Small intestine (tissue), 7 donors: ENCODE results near the gene TRAPPC12. TPM values are rescaled to one million over a fixed set of nuclear protein-coding genes. Genes with fewer than 3 reads are reported as not detected.

Source experiments
- DNase-seq, 2 donors: peaks; one replicate each; pipeline versions ENCODE4 v3.0.0 to v3.0.0-alpha.2; 2013
- FAIRE-seq: peaks from 2 replicates; lab custom pipeline; 2012; peaks lifted over from hg19 to GRCh38; lab: Jason Lieb, UNC
- H3K27ac ChIP-seq, 3 donors: one replicate each; pipeline ENCODE4 v1.5.1; 2013; ENCODE audit warnings: low read length in 2 of 3, mild to moderate bottlenecking in 2 of 3, control low read depth in 1 of 3, inconsistent platforms in 1 of 3, low read depth in 1 of 3, moderate library complexity in 1 of 3
- H3K27me3 ChIP-seq, 3 donors: one replicate each; pipeline ENCODE4 v1.6.1; 2013; ENCODE audit warnings: low read length in 3 of 3, inconsistent platforms in 1 of 3; ENCODE audit not compliant: control insufficient read depth in 3 of 3, insufficient read depth in 3 of 3
- H3K36me3 ChIP-seq, 3 donors: one replicate each; pipeline ENCODE4 v1.6.1; 2013; ENCODE audit warnings: low read length in 3 of 3, inconsistent platforms in 1 of 3, low read depth in 1 of 3, mild to moderate bottlenecking in 1 of 3, moderate library complexity in 1 of 3; ENCODE audit not compliant: control insufficient read depth in 3 of 3, insufficient read depth in 2 of 3
- H3K4me1 ChIP-seq, 3 donors: one replicate each; pipeline ENCODE4 v1.6.1; 2013; ENCODE audit warnings: low read length in 2 of 3, inconsistent platforms in 1 of 3, low read depth in 1 of 3, mild to moderate bottlenecking in 1 of 3, moderate library complexity in 1 of 3; ENCODE audit not compliant: control insufficient read depth in 3 of 3, insufficient read depth in 2 of 3
- H3K4me3 ChIP-seq, 3 donors: one replicate each; pipeline ENCODE4 v1.5.1; 2013; ENCODE audit warnings: low read length in 3 of 3, control low read depth in 1 of 3, inconsistent platforms in 1 of 3, low read depth in 1 of 3, mild to moderate bottlenecking in 1 of 3, moderate library complexity in 1 of 3
- H3K9me3 ChIP-seq, 2 donors: one replicate each; pipeline ENCODE4 v1.6.1; 2013; ENCODE audit warnings: low read depth in 1 of 2, low read length in 1 of 2; ENCODE audit not compliant: control insufficient read depth in 2 of 2, insufficient read depth in 1 of 2
- WGBS, 3 donors: extraction: QIAGEN DNeasy Blood & Tissue Kit; methylation state at CpG; one replicate each; pipeline ENCODE4 v1.1.7; 2013; 5-methylcytosine and 5-hydroxymethylcytosine counted together
- polyA plus RNA-seq, 4 donors: library from polyadenylated mRNA; stranded (reverse) in 3 of 4; unstranded in 1 of 4; fragments of 200-250 nt in 3 of 4; fragments of 120-200 nt in 1 of 4; gene quantifications; one replicate each; pipeline versions ENCODE4 v1.2.1 to v1.2.3, GENCODE V29; 2013
- donor health status: healthy with polysubstance abuse.
- donor health status: control.
- donor health status: control.
- donor health status: Bipolar disorder and iron deficiency.
- donor health status: healthy.

The TRAPPC12 gene
- polyA plus RNA-seq, 4 donors = 43.9 to 120 (median 87.9) TPM

DNA sequence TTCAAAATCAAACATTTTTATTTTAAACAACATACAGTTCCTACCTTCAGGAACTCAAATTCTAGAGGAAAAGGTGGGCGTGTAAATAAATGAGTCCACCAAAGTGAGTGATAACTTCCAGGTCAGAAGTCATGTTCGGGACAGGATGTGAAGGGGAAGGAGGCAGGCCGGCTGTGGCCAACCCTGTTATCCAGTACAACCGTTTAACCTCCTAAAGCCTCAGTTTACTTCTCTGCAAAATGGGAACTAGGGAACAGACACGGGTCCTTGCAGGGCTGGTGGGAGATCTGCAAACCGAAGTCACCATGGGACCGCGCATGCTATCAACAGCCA, 2.2 kb upstream of the TRAPPC12 start:
- H3K4me1 ChIP-seq = peaks cover 2 to 20% (median 7%) of the 10 kb centered on the region in 3 donors
- H3K27me3 ChIP-seq = no peaks in the 10 kb centered on the region
- FAIRE-seq (no peak), DNase-seq (peak in 1 of 2 donors; percentile 42)
- 0 to 1% (median 1%) methylated on average over 8 of the region's 8 CpGs for WGBS, 3 donors
- peak overlapping the region; percentile 24 to 89 (median 65) for H3K27ac ChIP-seq
- H3K36me3 ChIP-seq = peaks cover 0 to 2% (median 0%) of the 10 kb centered on the region in 3 donors
- H3K9me3 ChIP-seq = peaks cover 0 to 12% of the 10 kb centered on the region in 2 donors
- H3K4me3 ChIP-seq = peak overlapping the region; percentile 29 to 87 (median 80)

DNA sequence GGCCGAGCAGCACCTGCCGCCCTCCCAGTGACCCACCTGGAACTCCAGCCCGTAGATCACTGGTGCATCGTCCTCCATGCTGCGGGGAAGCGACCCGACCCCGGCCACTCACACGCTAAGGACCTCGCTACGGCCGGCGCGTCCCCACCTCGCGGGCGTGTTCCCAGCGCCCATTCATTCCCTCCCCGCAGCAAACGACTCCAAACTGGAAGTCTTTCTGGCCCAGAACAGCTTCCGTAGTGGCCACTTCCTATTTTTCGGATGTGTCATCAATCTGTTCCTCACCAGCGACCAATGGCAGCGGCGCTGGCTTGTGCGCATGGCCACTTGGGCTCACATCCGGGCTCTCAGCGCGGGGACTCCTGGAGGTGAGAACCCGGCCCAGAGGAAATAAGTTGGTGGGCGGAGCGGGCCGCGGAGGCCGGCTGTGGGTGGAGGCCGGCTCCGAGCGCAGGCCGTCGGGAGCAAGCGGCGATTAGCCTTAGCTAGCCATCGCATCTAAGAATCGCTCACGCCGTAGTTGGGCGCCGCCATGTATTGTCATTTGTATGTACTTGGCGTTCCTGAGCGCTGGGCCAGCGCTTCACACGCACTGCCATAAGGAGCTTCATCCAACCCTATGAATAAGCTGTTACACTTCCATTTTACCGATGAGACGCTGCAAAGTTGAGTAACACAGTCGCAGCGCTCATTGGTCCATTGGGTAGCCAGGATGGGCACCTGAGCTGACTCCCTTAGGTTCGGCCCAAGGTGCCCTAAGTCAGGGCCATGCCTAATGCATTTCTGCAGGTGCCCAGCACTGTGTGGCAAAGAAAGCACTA, 1.7 kb upstream of the TRAPPC12 start, which contains the start of gene EIPR1:
Gene EIPR1, minus strand, starts transcription at position 207 of the 821 bp plus-strand sequence. Its CDS starts 129 bp downstream, at position 78.
- WGBS, 3 donors = 1 to 2% (median 1%) methylated on average over 54 to 57 of the region's 57 CpGs
- H3K9me3 ChIP-seq = peaks cover 0 to 12% of the 10 kb centered on the region in 2 donors

DNA sequence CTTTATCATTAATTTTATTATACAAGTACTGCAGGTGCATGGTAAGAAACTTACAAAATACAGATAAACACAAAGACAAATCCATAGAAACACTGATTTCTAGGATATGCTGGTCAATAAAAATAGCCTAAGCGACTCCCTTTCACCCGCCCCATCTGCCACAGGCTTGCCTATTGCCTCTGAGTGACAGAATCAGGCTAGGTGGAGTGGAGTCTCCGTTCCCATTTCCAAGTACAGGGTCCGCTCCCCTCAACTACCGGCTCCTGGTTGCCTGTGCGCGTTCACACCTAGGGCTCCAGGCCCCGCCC, 201 bp upstream of the TRAPPC12 start:
- DNase-seq = no peak
- H3K27me3 ChIP-seq = no peaks in the 10 kb centered on the region
- H3K4me3 ChIP-seq = peak overlapping the region; percentile 76 to 88 (median 79)
- FAIRE-seq = no peak
- H3K36me3 ChIP-seq = peaks cover 0 to 10% (median 2%) of the 10 kb centered on the region in 3 donors
- peaks cover 2 to 20% (median 7%) of the 10 kb centered on the region in 3 donors for H3K4me1 ChIP-seq
- 5 to 10% (median 6%) methylated on average over 8 of the region's 8 CpGs for WGBS, 3 donors
- peak overlapping the region; percentile 91 to 98 (median 92) for H3K27ac ChIP-seq
- H3K9me3 ChIP-seq = peaks cover 0 to 12% of the 10 kb centered on the region in 2 donors

More for the DNA sequence above, 1.7 kb upstream of the TRAPPC12 start, which contains the start of gene EIPR1:
- DNase-seq = peak; percentile 99
- H3K4me1 ChIP-seq = peaks cover 2 to 20% (median 7%) of the 10 kb centered on the region in 3 donors
- no peaks in the 10 kb centered on the region for H3K27me3 ChIP-seq
- peak within 1 kb of the TSS; percentile 29 to 87 (median 80) for H3K4me3 ChIP-seq
- no peak for FAIRE-seq
- H3K36me3 ChIP-seq = peaks cover 0 to 3% (median 2%) of the 10 kb centered on the region in 3 donors
- peak within 1 kb of the TSS; percentile 77 to 94 (median 89) for H3K27ac ChIP-seq

DNA sequence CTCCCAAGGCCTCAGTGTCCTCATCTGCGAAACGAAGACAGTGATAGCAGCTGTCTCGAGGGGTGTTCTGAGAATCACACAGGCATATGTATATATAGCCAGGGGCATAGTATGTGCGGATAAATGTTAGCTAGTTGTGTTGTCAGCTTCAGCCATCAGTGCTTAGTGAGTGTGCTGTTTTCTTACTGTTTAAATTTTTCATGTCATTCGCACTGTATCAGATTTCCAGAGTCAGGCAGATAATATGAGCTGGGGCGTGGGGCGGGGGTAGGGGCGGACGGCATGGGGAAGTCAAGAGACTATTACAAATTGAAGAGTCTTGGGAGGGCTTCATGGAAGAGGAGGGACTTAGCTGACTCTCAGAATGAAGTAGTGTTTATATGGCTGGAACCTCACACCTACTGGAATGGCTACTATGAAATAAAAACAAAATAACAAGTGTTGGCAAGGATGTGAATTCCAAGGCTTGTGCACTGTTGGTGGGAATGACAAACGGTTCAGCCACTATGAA, 7.0 kb downstream of the TRAPPC12 start:
- no peaks in the 10 kb centered on the region for H3K27me3 ChIP-seq
- peaks cover 11 to 34% (median 22%) of the 10 kb centered on the region in 3 donors for H3K36me3 ChIP-seq
- DNase-seq = no peak
- no peak overlapping the region for H3K4me3 ChIP-seq
- H3K4me1 ChIP-seq = no peaks in the 10 kb centered on the region
- H3K27ac ChIP-seq = no peak overlapping the region
- WGBS, 3 donors = 89 to 92% (median 91%) methylated on average over 10 of the region's 10 CpGs
- no peak for FAIRE-seq
- H3K9me3 ChIP-seq = peaks cover 0 to 7% of the 10 kb centered on the region in 2 donors

DNA sequence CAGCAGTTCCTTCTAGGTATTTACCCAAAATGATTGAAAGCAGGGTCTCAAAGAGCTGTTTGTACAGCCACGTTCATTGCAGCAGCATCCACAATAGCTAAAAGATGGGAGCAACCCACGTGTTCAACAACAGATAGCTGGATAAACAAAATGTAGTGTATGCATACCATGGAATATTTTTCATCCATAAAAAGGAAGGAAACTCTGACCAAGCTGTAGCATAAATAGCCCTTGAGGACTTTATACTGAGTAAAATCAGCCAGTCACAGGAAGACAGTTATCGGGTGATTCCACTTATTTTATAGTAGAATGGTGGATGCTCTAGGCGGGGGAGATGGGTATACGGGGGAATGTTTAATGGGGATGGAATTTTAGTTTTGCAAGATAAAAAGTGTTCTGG, 7.5 kb downstream of the TRAPPC12 start:
- H3K4me3 ChIP-seq = no peak overlapping the region
- no peaks in the 10 kb centered on the region for H3K27me3 ChIP-seq
- peaks cover 0 to 7% of the 10 kb centered on the region in 2 donors for H3K9me3 ChIP-seq
- no peak for DNase-seq
- H3K36me3 ChIP-seq = peaks cover 11 to 34% (median 26%) of the 10 kb centered on the region in 3 donors
- no peak overlapping the region for H3K27ac ChIP-seq
- no peaks in the 10 kb centered on the region for H3K4me1 ChIP-seq
- no peak for FAIRE-seq
- 88 to 99% (median 95%) methylated on average over 5 of the region's 5 CpGs for WGBS, 3 donors

DNA sequence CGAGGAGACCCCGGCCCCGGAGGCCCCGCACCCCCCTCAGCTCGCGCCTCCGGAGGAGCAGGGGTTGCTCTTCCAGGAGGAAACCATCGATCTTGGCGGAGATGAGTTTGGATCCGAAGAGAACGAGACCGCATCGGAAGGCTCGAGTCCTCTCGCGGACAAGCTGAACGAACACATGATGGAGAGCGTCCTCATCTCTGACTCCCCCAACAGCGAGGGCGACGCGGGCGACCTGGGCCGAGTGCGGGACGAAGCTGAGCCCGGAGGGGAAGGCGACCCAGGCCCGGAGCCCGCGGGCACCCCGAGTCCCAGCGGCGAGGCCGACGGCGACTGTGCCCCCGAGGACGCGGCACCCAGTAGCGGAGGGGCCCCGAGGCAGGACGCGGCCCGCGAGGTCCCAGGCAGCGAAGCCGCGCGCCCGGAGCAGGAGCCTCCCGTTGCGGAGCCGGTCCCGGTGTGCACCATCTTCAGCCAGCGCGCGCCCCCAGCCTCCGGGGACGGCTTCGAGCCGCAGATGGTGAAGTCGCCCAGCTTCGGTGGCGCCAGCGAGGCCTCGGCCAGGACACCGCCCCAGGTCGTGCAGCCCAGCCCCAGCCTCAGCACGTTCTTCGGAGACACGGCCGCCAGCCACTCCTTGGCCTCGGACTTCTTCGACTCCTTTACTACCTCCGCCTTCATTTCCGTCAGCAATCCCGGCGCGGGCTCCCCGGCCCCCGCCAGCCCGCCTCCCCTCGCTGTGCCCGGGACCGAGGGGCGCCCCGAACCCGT, 8.3 kb downstream of the TRAPPC12 start:
- Histone ChIP-seq H3K9me3 (peaks cover 0 to 7% of the 10 kb centered on the region in 2 donors), H3K36me3 (peaks cover 11 to 34% (median 32%) of the 10 kb centered on the region in 3 donors), H3K27ac (no peak overlapping the region), H3K27me3 (no peaks in the 10 kb centered on the region), H3K4me1 (no peaks in the 10 kb centered on the region), H3K4me3 (no peak overlapping the region)
- WGBS, 3 donors = 95 to 97% (median 97%) methylated on average over 69 to 89 of the region's 89 CpGs
- no peak for DNase-seq
- FAIRE-seq = no peak

DNA sequence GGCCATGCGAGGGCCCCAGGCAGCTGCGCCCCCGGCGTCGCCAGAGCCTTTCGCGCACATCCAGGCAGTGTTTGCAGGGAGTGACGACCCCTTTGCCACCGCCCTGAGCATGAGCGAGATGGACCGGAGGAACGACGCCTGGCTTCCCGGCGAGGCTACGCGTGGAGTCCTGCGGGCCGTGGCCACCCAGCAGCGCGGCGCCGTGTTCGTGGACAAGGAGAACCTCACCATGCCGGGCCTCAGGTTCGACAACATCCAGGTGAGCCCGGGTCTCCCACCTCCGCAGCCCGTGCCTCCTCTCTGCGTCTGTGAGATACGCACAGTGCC, 8.9 kb downstream of the TRAPPC12 start:
- FAIRE-seq (no peak), DNase-seq (no peak)
- WGBS, 3 donors = 98 to 99% (median 98%) methylated on average over 31 of the region's 31 CpGs
- Histone ChIP-seq H3K27ac (no peak overlapping the region), H3K27me3 (no peaks in the 10 kb centered on the region), H3K9me3 (peaks cover 0 to 7% of the 10 kb centered on the region in 2 donors), H3K36me3 (peaks cover 11 to 33% (median 33%) of the 10 kb centered on the region in 3 donors), H3K4me1 (no peaks in the 10 kb centered on the region), H3K4me3 (no peak overlapping the region)

DNA sequence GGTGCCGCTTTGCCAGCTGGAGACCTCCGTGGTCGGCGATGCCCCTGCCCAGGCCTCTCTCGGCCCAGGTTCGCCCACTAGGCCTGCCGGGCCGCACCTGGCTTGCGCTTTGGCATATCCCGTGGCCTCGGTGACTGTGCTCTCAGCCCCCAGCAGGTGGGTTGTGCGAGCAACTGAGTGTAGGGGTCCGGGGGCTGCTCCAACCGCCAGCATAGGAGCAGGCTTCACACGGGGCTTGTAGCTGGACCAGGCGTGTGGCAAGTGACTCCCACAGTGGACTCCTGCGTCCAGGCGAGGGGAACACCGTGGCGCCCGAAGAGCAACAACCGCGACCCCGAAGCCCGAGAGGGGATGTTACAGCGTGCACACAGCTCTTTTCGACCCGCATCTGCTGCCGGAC, 9.7 kb downstream of the TRAPPC12 start:
- 97 to 98% (median 97%) methylated on average over 29 of the region's 29 CpGs for WGBS, 3 donors

More for the DNA sequence above, 9.7 kb downstream of the TRAPPC12 start:
- H3K9me3 ChIP-seq = peaks cover 0 to 11% of the 10 kb centered on the region in 2 donors
- no peak for DNase-seq
- peaks cover 11 to 33% (median 32%) of the 10 kb centered on the region in 3 donors for H3K36me3 ChIP-seq
- H3K4me1 ChIP-seq = no peaks in the 10 kb centered on the region
- H3K27me3 ChIP-seq = no peaks in the 10 kb centered on the region
- FAIRE-seq = no peak
- no peak overlapping the region for H3K27ac ChIP-seq
- H3K4me3 ChIP-seq = no peak overlapping the region
